GM21576 (cell line): Measurements from ENCODE around the gene TECPR1.
"Not testable (repeated sequence)": the region's sequence is repeated elsewhere in the genome, so short reads cannot be mapped to it uniquely, and the experiment has no call there.

Source experiments
- ATAC-seq: cut with Tn5 transposase; IDR thresholded peaks from one replicate; pipeline ENCODE4 v1.9.1; 2021; ENCODE audit warnings: mild to moderate bottlenecking, moderate library complexity; ENCODE audit not compliant: unreplicated experiment

Gene TECPR1

GRCh38 chr7:98228801-98229200 is 23.2 kb downstream of the TECPR1 start:
- ATAC-seq = no peak

GRCh38 chr7:98227939-98228338 is 24.1 kb downstream of the TECPR1 start:
- no peak for ATAC-seq

- ATAC-seq = no peak
Measured at GRCh38 chr7:98225913-98226614, 26.0 kb downstream of the TECPR1 start.

- no peak for ATAC-seq
Measured at GRCh38 chr7:98224701-98225181, 27.3 kb downstream of the TECPR1 start.

- no peak for ATAC-seq
Measured at GRCh38 chr7:98223898-98224700, 27.9 kb downstream of the TECPR1 start.

GRCh38 chr7:98223351-98223897 is 28.6 kb downstream of the TECPR1 start:
- ATAC-seq = no peak

GRCh38 chr7:98222533-98223195 is 29.4 kb downstream of the TECPR1 start:
- ATAC-seq = no peak

- ATAC-seq = no peak
Measured at GRCh38 chr7:98221611-98222532, 30.2 kb downstream of the TECPR1 start.

GRCh38 chr7:98219382-98219781 is 32.6 kb downstream of the TECPR1 start:
- ATAC-seq = not testable (repeated sequence)

GRCh38 chr7:98217623-98218582 is 34.1 kb downstream of the TECPR1 start:
- no peak for ATAC-seq

- no peak for ATAC-seq
Measured at GRCh38 chr7:98216941-98217622, 35.0 kb downstream of the TECPR1 start.

- no peak for ATAC-seq
Measured at GRCh38 chr7:98215561-98216495, 36.2 kb downstream of the TECPR1 start.

- no peak for ATAC-seq
Measured at GRCh38 chr7:98214811-98215321, 37.2 kb downstream of the TECPR1 start.

- no peak for ATAC-seq
Measured at GRCh38 chr7:98213888-98214810, 37.9 kb downstream of the TECPR1 start.

- ATAC-seq = no peak
Measured at GRCh38 chr7:98213296-98213887, 38.6 kb downstream of the TECPR1 start.

- ATAC-seq = no peak
Measured at GRCh38 chr7:98212532-98213041, 39.4 kb downstream of the TECPR1 start.
